Tibial nerve (tissue), 4 donors: ENCODE measurements around the gene TECPR2. TPM values are rescaled to one million over a fixed set of nuclear protein-coding genes. Genes with fewer than 3 reads are reported as not detected.

Experiments
- DNase-seq, 2 donors: peaks; one replicate each; pipeline ENCODE4 v3.0.0-alpha.2; 2019; ENCODE audit warnings: low spot score in 2 of 2
- H3K27ac ChIP-seq, 4 donors: fragments of 200-600 bp; sonication (generic) in 3 of 4; one replicate each; pipeline ENCODE4 v1.5.1; 2017 to 2019; ENCODE audit warnings: mild to moderate bottlenecking in 1 of 4
- H3K27me3 ChIP-seq, 2 donors: fragments of 200-600 bp; sonication (generic) in 1 of 2; one replicate each; pipeline versions ENCODE4 v1.5.1 to v1.6.0; 2017 to 2019
- H3K36me3 ChIP-seq, 3 donors: fragments of 200-600 bp; sonication (generic); one replicate each; pipeline ENCODE4 v1.5.1; 2018 to 2019
- H3K4me1 ChIP-seq, 4 donors: fragments of 200-600 bp; sonication (generic) in 3 of 4; one replicate each; pipeline ENCODE4 v1.5.1; 2017 to 2019
- H3K4me3 ChIP-seq, 4 donors: fragments of 200-600 bp; sonication (generic) in 3 of 4; one replicate each; pipeline ENCODE4 v1.5.1; 2017 to 2019; ENCODE audit warnings: mild to moderate bottlenecking in 1 of 4, moderate library complexity in 1 of 4
- H3K9me3 ChIP-seq, 4 donors: fragments of 200-600 bp; sonication (generic) in 3 of 4; one replicate each; pipeline ENCODE4 v1.5.1; 2017 to 2019
- EP300 ChIP-seq, 2 donors: sonication (generic); formaldehyde crosslinking; IDR thresholded peaks; one replicate each; pipeline ENCODE4 v1.6.1; 2017; ENCODE audit warnings: antibody characterized with exemption in 2 of 2, mild to moderate bottlenecking in 1 of 2
- POLR2A ChIP-seq, 2 donors: fragments of 450-650 bp; IDR thresholded peaks; one replicate each; pipeline ENCODE4 v1.6.1; 2017; ENCODE audit warnings: antibody characterized with exemption in 2 of 2, mild to moderate bottlenecking in 2 of 2, moderate library complexity in 2 of 2
- WGBS, 2 donors: methylation state at CpG; one replicate each; pipeline ENCODE4 v1.1.5; 2018; 5-methylcytosine and 5-hydroxymethylcytosine counted together
- total RNA-seq, 4 donors: library from RNA; depleted of rRNA; stranded (reverse); fragments of >200 nt; gene quantifications; one replicate each; pipeline ENCODE4 v1.1.0, GENCODE V29; 2016
- TF ChIP-seq, protein P1 (sequence below), 5 experiments: fragments of 200-600 bp in 3 of 5; fragments of 450-650 bp in 2 of 5; sonication (generic) in 3 of 5; IDR thresholded peaks; one replicate each; pipeline ENCODE4 v1.5.1; 2016 to 2019; ENCODE audit warnings: antibody characterized with exemption in 5 of 5, mild to moderate bottlenecking in 3 of 5, moderate library complexity in 2 of 5

TECPR2 gene
- total RNA-seq, 4 donors from 2014 or later: 21.2 to 77.7 (median 32.8) TPM

DNA sequence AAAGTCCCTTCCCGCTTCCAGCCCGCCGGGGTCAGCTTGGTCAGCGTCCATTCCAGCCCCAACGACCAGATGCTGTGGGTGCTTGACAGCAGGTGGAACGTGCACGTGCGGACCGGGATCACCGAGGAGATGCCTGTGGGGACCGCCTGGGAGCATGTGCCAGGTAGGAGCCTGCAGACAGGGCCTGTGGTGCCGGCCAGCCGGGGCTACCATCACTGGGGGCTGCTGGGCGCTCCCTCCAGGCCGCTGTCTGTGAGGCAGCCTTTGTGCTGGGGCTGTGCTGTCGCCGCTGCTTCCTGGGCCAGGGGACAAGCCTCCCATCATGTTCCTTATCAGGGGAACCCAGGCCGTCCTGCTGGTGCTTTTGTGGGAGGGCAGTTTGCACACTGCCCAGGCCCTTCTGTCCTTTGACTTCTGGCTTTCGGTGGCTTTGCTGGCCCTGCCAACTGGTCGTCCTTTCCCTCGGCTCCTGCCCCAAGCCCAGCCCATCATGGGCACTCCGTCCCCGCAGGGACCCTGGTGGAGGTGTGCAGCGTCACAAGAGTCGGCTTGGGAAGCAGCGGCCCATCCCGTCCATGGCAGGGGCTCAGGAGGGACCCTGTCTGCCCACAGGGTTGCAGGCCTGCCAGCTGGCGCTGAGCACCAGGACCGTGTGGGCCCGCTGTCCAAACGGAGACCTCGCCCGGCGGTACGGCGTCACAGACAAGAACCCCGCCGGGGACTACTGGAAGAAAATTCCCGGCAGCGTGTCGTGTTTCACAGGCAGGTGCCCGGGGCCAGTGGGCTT is 134.4 kb downstream of the TECPR2 start:
- WGBS, 2 donors: 90 to 93% methylated on average over 32 to 41 of the region's 42 CpGs
- TF ChIP-seq, protein P1, sequence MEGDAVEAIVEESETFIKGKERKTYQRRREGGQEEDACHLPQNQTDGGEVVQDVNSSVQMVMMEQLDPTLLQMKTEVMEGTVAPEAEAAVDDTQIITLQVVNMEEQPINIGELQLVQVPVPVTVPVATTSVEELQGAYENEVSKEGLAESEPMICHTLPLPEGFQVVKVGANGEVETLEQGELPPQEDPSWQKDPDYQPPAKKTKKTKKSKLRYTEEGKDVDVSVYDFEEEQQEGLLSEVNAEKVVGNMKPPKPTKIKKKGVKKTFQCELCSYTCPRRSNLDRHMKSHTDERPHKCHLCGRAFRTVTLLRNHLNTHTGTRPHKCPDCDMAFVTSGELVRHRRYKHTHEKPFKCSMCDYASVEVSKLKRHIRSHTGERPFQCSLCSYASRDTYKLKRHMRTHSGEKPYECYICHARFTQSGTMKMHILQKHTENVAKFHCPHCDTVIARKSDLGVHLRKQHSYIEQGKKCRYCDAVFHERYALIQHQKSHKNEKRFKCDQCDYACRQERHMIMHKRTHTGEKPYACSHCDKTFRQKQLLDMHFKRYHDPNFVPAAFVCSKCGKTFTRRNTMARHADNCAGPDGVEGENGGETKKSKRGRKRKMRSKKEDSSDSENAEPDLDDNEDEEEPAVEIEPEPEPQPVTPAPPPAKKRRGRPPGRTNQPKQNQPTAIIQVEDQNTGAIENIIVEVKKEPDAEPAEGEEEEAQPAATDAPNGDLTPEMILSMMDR (IDR thresholded peaks at IDR 0.05): no peak
- TF ChIP-seq POLR2A (IDR thresholded peaks at IDR 0.05) (no peak), EP300 (IDR thresholded peaks at IDR 0.05) (no peak)
- Histone ChIP-seq H3K9me3 (no peaks in the 10 kb centered on the region), H3K4me3 (no peak overlapping the region), H3K27ac (no peak overlapping the region), H3K4me1 (peaks cover 0 to 13% (median 0%) of the 10 kb centered on the region in 4 donors), H3K36me3 (peaks cover 0 to 62% (median 10%) of the 10 kb centered on the region in 3 donors), H3K27me3 (no peaks in the 10 kb centered on the region)
- no peak for DNase-seq

DNA sequence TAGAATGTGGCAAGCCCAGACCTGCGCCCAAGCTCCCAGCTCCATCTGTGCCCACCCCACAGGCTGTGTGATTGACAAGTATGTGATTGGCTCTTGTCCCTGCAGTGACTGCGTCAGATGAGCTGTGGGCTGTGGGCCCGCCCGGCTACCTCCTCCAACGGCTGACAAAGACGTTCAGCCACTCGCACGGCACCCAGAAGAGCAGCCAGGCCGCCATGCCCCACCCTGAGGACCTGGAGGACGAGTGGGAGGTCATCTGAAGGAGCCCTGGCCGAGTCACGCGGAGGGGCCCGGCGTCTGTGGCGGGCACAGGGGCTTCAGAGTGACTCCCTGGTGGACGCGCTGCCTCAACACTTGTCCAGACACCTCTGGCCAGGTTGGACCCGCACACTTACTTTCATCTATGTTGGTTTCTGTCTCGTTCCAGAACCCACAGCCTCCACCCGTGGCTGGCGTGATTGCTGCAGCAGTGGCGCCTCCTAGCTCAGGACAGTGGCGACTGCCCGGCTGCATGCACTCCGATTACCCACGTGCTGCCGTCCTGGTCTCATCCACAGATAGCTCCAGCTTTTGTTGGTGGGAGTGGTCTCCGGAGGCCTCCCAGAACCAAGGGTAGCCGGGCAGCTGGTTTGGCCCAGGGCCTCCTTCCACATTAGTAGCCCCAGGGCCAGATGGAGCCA is 135.4 kb downstream of the TECPR2 start:
- no peak for DNase-seq
- peaks cover 0 to 57% (median 10%) of the 10 kb centered on the region in 3 donors for H3K36me3 ChIP-seq
- TF ChIP-seq POLR2A (IDR thresholded peaks at IDR 0.05) (no peak), EP300 (IDR thresholded peaks at IDR 0.05) (no peak)
- TF ChIP-seq, protein P1 (IDR thresholded peaks at IDR 0.05): no peak
- H3K27me3 ChIP-seq: no peaks in the 10 kb centered on the region
- WGBS, 2 donors: 78 to 83% methylated on average over 19 to 23 of the region's 30 CpGs
- H3K27ac ChIP-seq: no peak overlapping the region
- H3K9me3 ChIP-seq: no peaks in the 10 kb centered on the region
- peaks cover 0 to 13% (median 0%) of the 10 kb centered on the region in 4 donors for H3K4me1 ChIP-seq
- no peak overlapping the region for H3K4me3 ChIP-seq

DNA sequence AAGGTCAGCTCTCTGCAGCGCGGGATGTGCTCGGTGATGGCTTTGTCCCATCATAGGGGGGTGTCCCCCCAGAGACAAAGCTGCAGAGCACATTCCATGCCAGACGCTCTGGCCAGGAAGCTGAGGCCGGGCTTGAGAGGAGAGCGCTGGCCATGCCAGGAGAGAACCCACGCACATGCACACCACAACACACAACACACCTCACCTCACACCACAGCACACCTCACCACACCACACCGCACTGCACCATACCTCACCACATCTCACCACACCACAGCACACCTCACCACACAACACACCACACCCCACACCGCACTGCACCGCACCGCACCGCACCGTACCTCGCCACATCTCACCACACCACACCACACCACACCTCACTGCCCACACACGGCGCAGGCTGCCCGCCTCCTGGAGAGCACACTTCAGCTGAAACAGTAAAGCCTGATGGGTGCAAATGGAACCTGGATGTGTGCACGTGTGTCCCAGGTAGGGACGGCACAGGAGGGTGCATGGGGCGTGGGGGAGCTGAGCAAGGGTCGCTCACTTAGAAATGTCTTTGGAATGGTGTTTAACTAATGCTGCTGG is 136.0 kb downstream of the TECPR2 start:
- H3K27ac ChIP-seq: no peak overlapping the region
- H3K9me3 ChIP-seq: no peaks in the 10 kb centered on the region
- TF ChIP-seq, protein P1 (IDR thresholded peaks at IDR 0.05): no peak
- no peak for TF ChIP-seq EP300 (IDR thresholded peaks at IDR 0.05)
- TF ChIP-seq POLR2A (IDR thresholded peaks at IDR 0.05): no peak
- H3K27me3 ChIP-seq: no peaks in the 10 kb centered on the region
- peaks cover 0 to 13% (median 0%) of the 10 kb centered on the region in 4 donors for H3K4me1 ChIP-seq
- no peak for DNase-seq
- WGBS, 2 donors: 91 to 94% methylated on average over 18 to 20 of the region's 21 CpGs
- peaks cover 0 to 51% (median 10%) of the 10 kb centered on the region in 3 donors for H3K36me3 ChIP-seq
- no peak overlapping the region for H3K4me3 ChIP-seq

DNA sequence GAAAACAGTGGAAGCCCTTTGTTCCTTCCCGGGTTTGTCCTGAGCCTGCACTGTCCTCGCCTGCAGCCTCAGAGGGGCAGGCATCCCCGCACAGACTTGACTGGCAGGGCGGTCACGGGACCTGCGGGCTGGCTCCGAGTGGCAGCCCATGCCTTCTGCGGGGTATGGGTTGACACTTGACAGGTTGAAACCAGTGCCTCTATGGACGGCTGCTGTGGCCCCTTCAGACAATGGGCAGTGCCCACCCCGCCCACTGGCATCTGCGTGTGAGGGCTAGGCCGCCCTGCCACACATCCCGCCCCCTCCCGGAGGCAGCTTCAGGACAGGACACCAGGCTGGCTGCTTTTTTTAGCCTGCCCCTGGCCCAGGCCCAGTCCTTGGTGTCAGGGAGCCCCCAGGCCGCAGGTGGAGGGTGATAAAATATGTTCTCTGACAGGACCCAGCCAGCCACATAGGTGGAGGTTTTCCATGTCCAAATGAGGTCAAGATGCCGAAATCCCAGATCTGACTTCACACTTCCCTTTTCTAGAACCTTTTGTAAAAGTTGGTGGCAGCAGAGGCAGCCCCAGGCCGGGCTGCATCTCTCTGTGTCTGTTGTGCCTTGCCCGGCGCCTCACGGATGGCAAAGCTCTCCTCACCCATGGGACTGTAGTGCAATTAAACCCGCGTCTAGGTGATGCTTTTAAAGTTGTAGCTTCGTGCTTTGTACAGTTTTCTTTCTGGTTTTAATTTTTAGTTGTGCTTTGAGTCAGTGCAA is 136.8 kb downstream of the TECPR2 start:
- peaks cover 0 to 51% (median 10%) of the 10 kb centered on the region in 3 donors for H3K36me3 ChIP-seq
- H3K9me3 ChIP-seq: no peaks in the 10 kb centered on the region
- 80 to 89% methylated on average over 16 to 23 of the region's 23 CpGs for WGBS, 2 donors
- no peaks in the 10 kb centered on the region for H3K27me3 ChIP-seq
- TF ChIP-seq, protein P1 (IDR thresholded peaks at IDR 0.05): no peak
- no peak for TF ChIP-seq POLR2A (IDR thresholded peaks at IDR 0.05)
- no peak for TF ChIP-seq EP300 (IDR thresholded peaks at IDR 0.05)
- H3K4me1 ChIP-seq: peaks cover 0 to 13% (median 0%) of the 10 kb centered on the region in 4 donors
- peak overlapping the region in 3 of 4 donors; percentile 10 to 83 (median 83) for H3K27ac ChIP-seq
- H3K4me3 ChIP-seq: no peak overlapping the region
- DNase-seq: no peak
